ENCODE data around the gene SLC7A11.

SLC7A11 gene

GRCh38 chr4:138205531-138206233, 36.5 kb downstream of the SLC7A11 start:
- no peak for DNase-seq (ENCODE audit: low read depth)

- DNase-seq (ENCODE audit: low read depth), result no peak
Observed at GRCh38 chr4:138204507-138204906, 37.6 kb downstream of the SLC7A11 start.

- no peak for DNase-seq (ENCODE audit: low read depth)
Observed at GRCh38 chr4:138202686-138203085, 39.5 kb downstream of the SLC7A11 start.

GRCh38 chr4:138200236-138200590, 41.9 kb downstream of the SLC7A11 start:
- no peak for DNase-seq (ENCODE audit: low read depth)

GRCh38 chr4:138199568-138200235, 42.4 kb downstream of the SLC7A11 start:
- DNase-seq (ENCODE audit: low read depth), result no peak

- DNase-seq (ENCODE audit: low read depth), result no peak
Observed at GRCh38 chr4:138196153-138196552, 46.0 kb downstream of the SLC7A11 start.

GRCh38 chr4:138193963-138194362, 48.2 kb downstream of the SLC7A11 start:
- DNase-seq (ENCODE audit: low read depth), result no peak

- no peak for DNase-seq (ENCODE audit: low read depth)
Observed at GRCh38 chr4:138192113-138192512, 50.0 kb downstream of the SLC7A11 start.

GRCh38 chr4:138190452-138190858, 51.7 kb downstream of the SLC7A11 start:
- no peak for DNase-seq (ENCODE audit: low read depth)

- no peak for DNase-seq (ENCODE audit: low read depth)
Observed at GRCh38 chr4:138189206-138189605, 52.9 kb downstream of the SLC7A11 start.

- no peak for DNase-seq (ENCODE audit: low read depth)
Observed at GRCh38 chr4:138188406-138189084, 53.6 kb downstream of the SLC7A11 start.

- DNase-seq (ENCODE audit: low read depth), result no peak
Observed at GRCh38 chr4:138185859-138186645, 56.1 kb downstream of the SLC7A11 start.

- DNase-seq (ENCODE audit: low read depth), result no peak
Observed at GRCh38 chr4:138184886-138185285, 57.3 kb downstream of the SLC7A11 start.

- no peak for DNase-seq (ENCODE audit: low read depth)
Observed at GRCh38 chr4:138182838-138183426, 59.2 kb downstream of the SLC7A11 start.

GRCh38 chr4:138181287-138181686, 60.9 kb downstream of the SLC7A11 start:
- no peak for DNase-seq (ENCODE audit: low read depth)

GRCh38 chr4:138178566-138178965, 63.6 kb downstream of the SLC7A11 start:
- no peak for DNase-seq (ENCODE audit: low read depth)

GRCh38 chr4:138177278-138177968, 64.7 kb downstream of the SLC7A11 start:
- no peak for DNase-seq (ENCODE audit: low read depth)

- no peak for DNase-seq (ENCODE audit: low read depth)
Observed at GRCh38 chr4:138174981-138175794, 67.0 kb downstream of the SLC7A11 start.

GRCh38 chr4:138164208-138164607, 77.9 kb downstream of the SLC7A11 start:
- DNase-seq (ENCODE audit: low read depth), result no peak

- DNase-seq (ENCODE audit: low read depth), result no peak
Observed at GRCh38 chr4:138163171-138163570, 79.0 kb downstream of the SLC7A11 start.

- DNase-seq (ENCODE audit: low read depth), result no peak
Observed at GRCh38 chr4:138162259-138162658, 79.9 kb downstream of the SLC7A11 start.

Data from activated T-cell treated with anti-CD3 and anti-CD28 coated beads for 48 hours (primary cell).